Choroid plexus epithelial cell (primary cell): ENCODE results near the gene NKD1.

Experiments used
- DNase-seq: peaks from one replicate; pipeline ENCODE4 v3.0.0-alpha.2; 2010; ENCODE audit warnings: low read depth
- H3K4me3 ChIP-seq: 2 replicates; pipeline ENCODE4 v1.5.1; 2011; ENCODE audit warnings: low read depth, mild to moderate bottlenecking, control low read depth, low read length, moderate library complexity
- TF ChIP-seq, protein P1 (sequence below): conservative IDR thresholded peaks from 2 replicates; pipeline ENCODE4 v1.5.1; 2011; ENCODE audit warnings: low read depth, mild to moderate bottlenecking, control low read depth, inconsistent platforms, low read length, moderate library complexity

The NKD1 gene

GRCh38 chr16:50548909-50549560 is 839 bp downstream of the NKD1 start:
- H3K4me3 ChIP-seq, result peak overlapping the region; percentile 52
- DNase-seq, result no peak
- TF ChIP-seq, protein P1, sequence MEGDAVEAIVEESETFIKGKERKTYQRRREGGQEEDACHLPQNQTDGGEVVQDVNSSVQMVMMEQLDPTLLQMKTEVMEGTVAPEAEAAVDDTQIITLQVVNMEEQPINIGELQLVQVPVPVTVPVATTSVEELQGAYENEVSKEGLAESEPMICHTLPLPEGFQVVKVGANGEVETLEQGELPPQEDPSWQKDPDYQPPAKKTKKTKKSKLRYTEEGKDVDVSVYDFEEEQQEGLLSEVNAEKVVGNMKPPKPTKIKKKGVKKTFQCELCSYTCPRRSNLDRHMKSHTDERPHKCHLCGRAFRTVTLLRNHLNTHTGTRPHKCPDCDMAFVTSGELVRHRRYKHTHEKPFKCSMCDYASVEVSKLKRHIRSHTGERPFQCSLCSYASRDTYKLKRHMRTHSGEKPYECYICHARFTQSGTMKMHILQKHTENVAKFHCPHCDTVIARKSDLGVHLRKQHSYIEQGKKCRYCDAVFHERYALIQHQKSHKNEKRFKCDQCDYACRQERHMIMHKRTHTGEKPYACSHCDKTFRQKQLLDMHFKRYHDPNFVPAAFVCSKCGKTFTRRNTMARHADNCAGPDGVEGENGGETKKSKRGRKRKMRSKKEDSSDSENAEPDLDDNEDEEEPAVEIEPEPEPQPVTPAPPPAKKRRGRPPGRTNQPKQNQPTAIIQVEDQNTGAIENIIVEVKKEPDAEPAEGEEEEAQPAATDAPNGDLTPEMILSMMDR, result no peak

- TF ChIP-seq, protein P1, result no peak
- H3K4me3 ChIP-seq, result no peak overlapping the region
Observed at GRCh38 chr16:50549561-50549915, 1.3 kb downstream of the NKD1 start.

GRCh38 chr16:50550035-50550434 is 1.8 kb downstream of the NKD1 start:
- H3K4me3 ChIP-seq, result no peak overlapping the region
- TF ChIP-seq, protein P1, result no peak
- DNase-seq, result no peak

More at GRCh38 chr16:50549561-50549915, 1.3 kb downstream of the NKD1 start:
- DNase-seq, result no peak

GRCh38 chr16:50550866-50551641 is 2.9 kb downstream of the NKD1 start:
- no peak overlapping the region for H3K4me3 ChIP-seq
- DNase-seq, result no peak
- TF ChIP-seq, protein P1, result no peak

GRCh38 chr16:50552476-50553101 is 4.4 kb downstream of the NKD1 start:
- no peak overlapping the region for H3K4me3 ChIP-seq
- DNase-seq, result no peak
- TF ChIP-seq, protein P1, result no peak

DNA sequence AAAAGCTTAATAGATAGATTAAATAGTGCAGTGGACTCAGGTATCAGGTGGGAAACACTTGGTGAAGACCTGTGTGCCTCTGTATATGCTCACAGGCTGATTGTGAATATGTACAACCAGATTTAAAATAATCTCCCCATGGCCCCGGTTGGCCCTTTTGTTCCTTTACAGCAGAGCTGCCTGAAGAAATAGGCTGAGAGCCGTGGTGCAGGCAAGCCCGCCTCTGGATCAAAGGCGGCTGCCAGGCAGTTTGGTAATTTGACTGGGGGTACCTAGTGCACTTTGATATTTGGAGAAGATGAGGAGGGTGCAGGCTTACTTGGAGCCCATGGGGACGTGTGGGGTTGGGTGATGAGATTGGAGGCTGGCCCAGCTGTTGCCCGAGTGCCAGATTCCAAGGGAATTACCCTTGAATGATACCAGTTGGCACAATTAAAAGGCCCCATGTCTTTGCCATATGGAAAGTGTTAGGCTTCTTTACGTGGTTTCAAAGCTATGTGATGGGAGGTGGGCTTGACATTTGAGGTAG is 5.0 kb downstream of the NKD1 start:
- H3K4me3 ChIP-seq, result no peak overlapping the region
- DNase-seq, result no peak
- TF ChIP-seq, protein P1, result no peak
